Activated CD8-positive, alpha-beta memory T cell treated with anti-CD3 and anti-CD28 coated beads for 48 hours (primary cell): Measurements from ENCODE around the gene ENOX2.

Experiments
- DNase-seq, 3 experiments: peaks; one replicate each; pipeline ENCODE4 v3.0.0-alpha.2; 2020; ENCODE audit warnings: low read depth in 2 of 3, low spot score in 2 of 3

ENOX2 gene

DNA sequence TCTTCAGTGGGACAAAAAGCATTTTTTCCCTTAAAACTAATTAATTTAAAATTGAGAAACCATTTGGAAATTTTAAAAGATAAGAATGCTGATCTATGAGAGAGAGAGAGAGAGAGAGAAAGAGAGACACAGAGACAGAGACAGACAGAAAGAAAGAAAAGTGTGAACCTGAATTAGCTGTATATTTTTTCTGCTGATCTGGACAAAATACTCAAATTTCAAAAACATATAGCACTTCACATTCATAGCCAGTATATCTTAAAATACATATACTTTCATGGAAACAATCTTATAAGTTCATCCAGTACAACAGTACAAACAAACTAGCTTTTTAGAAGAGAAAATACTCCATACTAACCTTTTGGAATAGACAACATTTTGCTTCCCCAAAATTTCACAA is 18.4 kb downstream of the ENOX2 start:
- no peak for DNase-seq

DNA sequence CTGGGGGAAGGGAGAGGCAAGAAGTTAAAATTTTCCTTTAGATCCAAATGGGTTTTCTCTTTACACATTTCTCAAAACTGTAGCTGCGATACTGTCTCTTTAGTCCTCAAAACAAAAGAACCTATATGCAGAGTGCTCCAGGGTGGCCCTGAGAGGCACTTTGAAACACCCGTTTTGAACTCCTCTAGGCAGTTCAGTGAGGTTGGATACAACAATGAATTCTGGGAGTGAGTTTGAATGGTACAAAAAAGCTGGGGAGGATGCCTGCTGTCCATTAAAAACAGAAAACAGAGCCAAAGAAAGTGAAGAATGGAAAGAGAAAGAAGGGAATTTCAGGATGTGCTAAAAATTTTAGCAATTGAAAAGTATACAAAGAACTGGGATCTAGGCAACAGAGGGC is 23.1 kb downstream of the ENOX2 start:
- no peak for DNase-seq

DNA sequence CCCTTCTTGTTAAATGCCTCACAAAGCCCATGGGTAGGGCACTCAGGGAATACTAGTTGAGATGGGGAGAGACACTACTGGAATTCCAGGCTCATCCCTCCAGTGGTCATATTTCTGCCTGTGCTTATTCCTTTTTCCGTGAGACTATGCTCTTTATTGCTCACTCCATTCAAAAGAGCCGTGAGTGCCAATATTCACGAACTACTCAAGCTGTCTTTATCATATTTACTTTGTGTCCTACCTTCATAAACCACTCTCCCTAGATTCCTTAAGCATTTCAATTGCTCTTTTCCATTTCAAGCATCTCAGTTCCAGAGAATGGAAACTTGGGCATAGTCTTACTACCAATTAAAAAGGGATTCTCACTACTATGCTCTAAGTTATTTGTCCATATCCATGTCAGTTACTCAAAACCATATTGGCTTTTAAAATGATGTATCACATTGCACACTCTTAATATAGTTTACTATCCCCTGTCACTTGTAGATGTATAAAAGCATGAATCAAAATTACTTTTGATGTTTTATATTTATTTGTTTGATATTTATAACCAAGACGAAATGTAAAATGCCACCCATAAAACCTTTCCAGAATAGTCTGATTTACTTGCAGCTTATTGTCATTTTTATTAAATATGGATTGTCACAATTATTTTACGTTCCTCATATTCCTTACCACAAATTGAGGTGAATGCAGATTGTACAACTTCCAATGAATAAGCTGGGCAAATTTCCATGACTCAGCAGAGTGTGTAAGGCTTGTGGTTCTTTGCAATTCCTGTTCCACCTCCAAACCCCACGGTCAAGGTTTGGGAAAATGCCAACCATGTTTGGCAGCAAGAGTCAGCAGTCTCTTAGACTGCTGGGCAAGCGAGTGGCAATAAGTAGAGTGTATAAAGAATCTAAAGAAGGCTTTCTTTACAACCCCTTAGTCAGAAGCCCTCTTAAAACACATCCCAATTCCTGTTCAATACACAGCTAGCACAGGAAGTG is 24.4 kb downstream of the ENOX2 start:
- DNase-seq = no peak

DNA sequence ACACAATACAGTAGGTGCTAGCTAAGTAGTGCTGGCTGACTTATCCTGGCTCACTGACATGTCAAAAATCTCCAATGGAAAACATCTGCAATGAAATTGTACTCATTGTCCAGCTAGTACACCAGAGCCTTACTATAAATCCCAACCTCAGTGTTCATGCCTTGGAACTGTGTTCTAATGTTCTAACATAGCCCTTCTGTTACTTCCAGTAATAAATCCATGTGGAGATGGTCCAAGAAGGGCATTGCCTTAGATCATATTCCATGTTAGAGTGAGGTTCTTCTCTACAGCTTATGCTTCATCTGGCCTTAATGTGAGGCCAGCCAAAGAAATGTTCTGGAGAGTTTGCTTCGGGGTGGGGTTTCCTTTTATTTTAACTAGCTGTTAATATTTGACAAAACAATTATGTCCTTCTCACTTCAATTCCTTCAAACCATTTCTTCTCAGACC is 25.1 kb downstream of the ENOX2 start:
- DNase-seq = no peak

DNA sequence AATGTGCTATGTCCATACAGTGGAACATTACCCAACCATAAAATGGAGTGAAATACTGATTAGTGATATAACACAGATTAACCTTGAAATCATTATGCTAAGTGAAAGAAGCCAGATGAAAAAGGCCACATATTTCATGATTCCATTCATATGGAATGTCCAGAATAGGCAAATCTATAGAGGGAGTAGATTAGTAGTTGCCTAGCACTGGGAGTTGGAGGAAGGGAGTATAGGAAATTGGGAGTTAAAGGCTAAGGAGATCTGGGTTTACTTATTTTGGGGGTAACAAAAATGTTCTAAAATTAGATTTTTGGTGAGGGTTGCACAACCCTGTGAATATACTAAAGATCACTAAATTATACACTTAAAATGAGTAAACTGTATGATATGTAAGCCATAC is 26.8 kb downstream of the ENOX2 start:
- DNase-seq = no peak

DNA sequence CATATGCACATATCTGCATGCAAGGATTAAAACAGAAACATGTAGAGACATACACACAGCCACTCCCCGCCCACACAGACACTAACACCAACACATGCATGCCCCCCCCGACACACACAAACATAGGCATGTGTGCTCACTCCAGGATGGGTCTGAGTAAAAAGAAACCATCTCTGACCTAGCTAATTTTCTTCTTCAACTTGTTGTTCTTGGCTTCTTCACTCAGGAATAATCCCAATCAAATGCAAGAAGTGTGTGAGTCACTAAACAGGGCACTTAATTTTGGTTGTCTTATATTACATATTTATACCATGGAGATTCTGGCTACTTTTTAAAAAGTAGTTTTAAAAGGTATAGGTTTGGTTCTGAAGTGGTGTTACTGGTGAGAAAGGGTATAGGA is 28.3 kb downstream of the ENOX2 start:
- no peak for DNase-seq

DNA sequence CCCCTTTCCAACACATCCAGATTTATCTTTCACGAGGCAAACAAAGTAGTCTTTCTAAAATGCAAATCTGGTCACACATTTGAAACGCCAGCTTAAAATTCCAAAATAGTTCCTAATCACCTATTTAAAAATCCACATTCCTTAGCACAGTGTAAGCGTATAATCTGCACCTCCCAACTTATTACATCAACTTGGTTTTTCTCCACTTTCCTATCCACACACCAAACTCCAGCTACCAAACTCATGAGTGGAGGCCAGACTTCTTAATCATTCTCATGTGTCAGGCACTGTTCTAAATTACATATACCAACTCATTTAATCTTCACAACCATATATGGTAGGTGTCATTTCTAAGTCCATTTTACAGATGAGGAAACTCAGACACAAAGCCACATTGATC is 33.8 kb downstream of the ENOX2 start:
- DNase-seq = no peak

DNA sequence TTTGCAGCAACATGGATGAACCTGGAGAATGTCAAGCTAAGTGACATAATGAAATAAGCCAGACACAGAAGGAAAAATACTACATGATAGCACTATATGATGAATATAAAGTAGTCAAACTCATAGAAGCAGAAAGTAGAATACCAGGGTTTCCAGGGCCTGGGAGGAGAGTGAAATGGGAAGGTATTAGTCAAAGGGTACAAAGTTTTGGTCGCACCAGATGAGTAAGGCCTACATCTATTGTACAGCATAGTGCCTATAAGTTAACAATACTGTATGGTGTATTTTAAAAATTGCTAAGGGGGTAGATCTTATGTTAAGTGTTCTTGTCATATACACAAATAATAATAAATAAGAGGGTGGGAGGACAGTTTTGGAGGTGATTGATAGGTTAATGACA is 41.5 kb downstream of the ENOX2 start:
- DNase-seq = no peak

DNA sequence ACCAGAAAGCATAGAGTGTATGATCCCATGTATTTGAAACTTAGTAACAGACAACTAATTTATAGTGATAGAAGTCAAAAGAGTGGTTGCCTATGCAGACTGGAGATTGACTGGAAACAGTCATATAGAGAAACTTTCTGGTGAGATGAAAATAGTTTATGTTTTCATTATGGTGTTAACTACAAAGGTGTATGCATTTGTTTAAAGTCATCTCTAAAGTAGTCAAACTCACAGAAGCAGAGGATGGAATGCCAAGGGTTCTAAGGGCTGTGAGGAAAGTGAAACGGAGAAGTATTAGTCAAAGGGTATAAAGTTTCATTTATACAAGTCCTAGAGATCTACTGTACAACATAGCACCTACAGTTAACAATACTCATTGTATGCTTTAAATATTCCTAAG is 45.8 kb downstream of the ENOX2 start:
- no peak for DNase-seq

DNA sequence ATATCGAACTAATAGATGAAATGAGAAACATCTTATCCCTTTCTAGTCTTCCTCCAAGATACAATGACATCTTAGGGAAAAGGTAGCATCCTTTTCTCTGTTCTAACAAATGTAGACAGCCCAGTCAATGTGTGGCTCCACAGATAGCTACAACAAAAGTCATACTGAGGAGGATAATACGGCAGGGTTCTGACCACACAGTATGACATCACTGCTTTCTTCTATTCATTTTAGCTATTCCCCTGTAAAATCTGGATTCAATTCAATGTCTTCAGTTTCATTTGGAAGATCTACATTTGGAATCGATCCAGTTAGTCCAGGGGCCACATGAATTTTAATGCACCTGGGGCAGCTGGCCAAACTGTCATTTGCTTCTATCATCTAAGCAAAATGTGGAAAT is 51.4 kb downstream of the ENOX2 start:
- no peak for DNase-seq

DNA sequence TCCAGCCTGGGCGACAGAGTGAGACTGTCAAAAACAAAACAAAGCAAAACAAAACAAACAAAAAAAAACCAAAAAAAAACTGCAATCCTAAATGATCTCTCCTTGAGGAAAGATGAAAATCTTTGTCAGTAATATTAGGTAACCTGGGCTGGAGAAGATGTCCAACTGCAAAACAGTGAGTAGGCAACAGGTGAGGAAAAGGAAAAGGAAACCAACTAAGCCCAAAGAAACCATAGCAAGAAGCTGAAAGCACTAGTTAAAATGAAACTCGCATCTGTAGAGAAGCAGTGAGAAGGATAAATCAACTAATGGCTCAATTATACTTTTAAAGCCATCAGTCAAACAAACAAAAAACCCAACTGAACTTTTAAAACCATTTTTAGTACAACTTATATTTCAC is 54.2 kb downstream of the ENOX2 start:
- no peak for DNase-seq

DNA sequence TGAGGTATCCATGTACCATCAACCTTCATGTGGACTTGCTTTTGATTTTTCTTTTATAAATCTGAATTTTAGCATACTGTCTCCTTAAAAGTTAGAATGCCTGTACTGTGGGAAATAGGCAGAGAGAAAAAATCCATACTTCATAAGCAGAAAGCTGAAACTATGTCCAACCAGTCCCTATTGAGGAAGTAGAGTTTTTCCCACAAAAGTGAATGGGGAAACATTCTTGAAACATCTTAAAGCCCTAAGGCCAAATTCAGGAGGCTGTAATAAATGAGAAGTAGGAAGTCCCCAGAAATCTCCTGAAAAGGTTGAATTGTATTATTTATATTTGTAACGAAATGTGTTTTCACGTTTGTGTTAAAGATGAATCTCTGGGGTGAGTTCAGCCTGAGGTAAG is 56.3 kb downstream of the ENOX2 start:
- no peak for DNase-seq

DNA sequence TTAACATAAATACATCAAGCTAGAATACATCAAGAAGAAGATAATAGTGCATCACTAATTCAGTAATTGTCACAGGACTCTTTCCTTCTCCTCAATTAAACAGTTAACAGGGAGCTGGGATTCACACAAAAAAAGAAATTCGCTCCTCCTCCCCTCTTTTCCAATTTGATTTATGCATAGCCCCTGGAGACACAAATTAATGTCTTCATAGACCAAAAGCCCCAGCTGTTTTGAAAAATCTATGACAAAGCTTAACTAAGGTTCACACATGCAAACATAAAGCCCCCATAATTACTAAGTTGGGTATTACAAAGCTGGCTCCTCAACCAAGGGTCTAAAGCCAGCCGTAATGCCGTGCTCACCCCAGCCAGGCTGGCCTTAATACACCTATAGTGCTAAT is 61.2 kb downstream of the ENOX2 start:
- no peak for DNase-seq

DNA sequence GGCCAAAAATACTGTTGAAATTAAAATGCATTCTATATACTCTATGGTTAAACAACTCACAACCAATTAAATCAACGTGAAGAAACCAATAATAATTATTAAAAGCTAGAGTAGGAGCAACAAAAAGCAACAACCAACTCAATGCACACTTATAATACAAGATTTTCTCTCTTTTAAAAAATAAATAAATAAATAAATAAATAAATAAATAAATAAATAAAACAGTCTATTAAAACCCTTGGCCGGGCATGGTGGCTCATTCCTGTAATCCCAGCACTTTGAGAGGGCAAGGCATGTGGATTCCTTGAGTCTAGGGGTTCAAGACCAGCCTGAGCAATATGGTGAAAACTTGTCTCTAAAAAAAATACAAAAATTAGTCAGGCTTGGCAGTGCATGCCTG is 62.7 kb downstream of the ENOX2 start:
- DNase-seq = no peak

DNA sequence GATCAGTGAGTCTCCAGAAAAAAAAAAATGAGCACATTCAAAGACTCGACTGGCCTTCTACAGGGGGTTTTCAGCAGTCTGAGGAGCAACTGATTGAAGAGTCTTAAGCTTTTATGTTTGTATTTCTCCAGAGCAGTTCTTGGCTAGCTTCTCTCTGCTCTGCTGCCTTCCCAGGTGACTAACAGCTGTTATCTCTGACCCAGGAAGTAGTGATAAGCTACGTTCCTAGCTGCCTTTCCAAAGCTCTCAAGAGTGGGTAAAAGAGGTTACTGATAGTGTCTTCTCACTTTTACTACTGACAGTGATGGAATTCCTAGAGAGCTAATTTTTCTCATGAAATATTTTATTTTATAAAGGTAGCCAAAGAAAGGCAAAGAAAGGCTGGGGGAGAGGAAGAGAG is 66.6 kb downstream of the ENOX2 start:
- DNase-seq = no peak

DNA sequence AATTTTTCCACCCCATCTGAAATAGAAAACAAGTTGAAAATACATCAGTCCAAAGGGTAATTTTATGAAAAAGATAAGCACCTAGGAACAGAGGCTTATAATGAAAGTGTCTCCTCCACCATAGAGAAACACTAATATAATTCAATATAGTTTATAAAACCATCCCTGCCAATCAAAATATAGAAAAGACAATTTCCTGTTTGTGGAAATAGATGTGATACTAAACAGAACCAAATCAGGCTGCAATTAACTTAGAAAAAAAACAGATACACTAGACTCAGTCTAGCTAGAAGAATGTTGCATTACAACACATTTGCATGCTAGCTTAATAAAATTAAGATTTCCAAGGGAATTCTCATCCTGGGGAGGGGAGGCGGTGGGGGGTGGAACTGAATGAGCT is 68.2 kb downstream of the ENOX2 start:
- no peak for DNase-seq

DNA sequence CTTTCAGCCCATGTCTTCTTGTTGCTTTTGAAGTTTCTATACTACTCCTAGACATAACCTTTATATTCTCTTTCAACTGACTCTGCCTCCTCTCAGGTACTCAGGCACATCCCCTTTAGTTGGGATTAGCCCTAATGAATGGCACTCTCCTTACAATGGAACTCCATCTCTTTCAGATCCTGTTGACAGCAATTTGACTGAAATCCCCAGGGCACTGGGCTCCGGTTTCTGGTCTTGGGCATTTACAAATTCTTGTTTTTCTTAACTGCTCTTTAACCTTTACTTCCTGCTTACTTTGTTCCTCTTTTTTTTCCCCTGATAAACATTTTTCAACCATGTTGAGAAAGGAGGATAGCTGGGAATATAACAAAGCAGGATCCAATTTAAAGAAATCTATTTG is 68.9 kb downstream of the ENOX2 start:
- DNase-seq = no peak

DNA sequence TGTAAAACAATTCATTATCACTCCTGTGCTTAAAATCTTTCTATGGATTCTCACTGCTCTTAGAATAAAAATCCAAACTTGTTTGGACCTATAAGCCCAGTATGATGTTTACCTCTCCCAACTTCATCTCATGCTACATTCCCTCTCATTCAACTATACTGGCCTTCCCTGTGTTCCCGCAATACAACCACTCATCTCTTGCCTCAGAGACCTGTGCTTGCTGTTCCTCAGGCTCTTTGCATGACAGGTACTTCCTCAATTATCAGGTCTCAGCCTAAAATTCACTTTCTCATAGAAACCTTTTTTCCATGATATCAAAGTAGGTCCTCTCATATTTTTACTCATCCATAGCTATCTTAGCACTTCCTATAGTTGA is 71.7 kb downstream of the ENOX2 start:
- DNase-seq = no peak

DNA sequence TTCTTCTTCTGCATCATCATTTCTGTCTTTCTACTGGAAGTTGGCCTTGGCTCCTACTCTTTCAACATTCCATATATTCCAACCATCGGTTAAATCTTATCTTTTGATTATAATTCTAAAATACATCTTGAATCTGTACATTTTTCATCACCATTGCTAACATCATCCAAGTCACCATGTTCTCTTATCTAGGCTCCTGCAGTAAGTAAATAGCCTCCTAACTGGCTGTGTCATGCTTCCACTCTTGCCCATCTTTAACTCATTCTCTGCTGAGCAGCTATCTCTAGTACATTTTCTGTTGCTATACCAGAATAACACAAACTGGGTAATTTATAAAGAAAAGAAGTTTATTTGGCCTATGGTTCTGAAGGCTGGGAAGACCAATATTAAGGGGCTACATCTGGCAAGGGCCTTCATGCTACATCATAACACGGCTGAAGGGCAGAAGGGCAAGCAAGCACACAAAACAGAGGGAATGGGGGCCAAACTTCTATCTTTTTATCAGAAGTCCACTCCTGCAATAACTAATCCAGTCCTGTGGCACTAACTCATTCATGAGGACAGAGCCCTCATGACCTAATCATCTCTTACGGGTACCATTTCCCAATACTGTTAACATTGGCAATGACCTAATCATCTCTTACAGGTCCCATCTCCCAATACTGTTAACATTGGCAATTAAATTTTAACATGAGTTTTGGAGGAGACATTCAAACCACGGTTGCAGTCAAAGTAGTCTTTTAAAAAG is 72.2 kb downstream of the ENOX2 start:
- no peak for DNase-seq

DNA sequence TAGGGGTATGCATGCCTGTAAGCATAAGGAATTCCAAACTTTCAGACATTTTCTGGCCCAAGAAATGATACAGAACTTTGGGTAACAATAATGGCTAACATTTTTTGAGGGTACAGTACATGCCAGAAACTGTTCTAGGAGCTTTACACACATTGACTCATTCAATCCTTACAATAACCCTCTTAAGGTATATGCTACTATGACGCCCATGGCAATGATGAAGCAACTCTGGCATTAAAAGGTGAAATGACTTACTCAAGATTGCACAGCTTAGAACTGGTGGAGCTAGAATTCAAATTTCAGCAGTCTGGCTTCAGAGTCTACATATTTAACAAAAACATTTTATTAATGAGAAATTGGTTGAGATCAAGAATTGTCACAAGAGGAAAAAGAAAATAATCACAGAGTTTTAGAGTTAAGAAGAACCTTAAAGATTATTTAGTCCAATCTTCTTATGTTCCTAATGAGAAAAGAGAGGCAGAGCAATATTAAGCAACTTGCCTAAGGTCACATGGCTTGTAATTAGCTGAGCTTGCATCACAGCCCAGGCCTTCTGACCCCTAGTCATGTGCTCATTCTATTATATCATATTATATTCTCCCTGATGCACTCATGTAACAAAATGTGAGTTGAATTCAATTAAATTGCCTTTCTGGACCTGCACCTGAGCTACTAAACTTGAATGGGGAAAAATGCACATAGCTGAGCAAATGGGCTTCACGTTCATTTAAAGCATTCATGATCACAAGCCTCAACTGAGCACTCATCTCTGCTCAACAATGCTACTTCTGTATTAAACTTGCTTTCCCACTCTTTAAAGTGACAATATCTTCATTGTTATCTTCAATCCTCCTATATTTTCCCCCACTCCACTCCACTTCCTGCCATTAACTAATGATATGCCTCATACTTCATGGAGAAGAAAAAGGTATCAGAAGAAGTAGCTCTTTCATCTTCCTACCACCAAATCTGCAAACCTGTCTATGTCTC is 73.2 kb downstream of the ENOX2 start:
- no peak for DNase-seq

DNA sequence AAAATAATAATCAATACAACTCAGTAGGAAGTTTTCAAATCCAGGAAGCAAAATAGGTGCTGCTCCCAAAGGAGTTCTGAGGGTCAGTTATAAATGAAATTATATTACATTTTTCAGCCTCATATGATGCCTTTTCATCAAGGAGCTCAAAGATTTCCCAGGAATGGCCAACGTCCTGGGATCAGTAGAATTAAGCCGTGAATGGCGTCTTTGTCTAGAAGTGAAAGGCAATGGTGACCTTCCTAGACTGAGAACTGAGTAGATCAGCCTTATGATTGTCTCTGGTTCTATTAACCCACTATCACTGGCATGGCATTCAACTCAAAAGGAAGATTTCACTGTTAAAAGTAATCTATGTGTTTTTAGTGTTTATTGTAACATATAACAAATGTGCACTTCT is 74.4 kb downstream of the ENOX2 start:
- no peak for DNase-seq
